IMR-90 (cell line): Measurements from ENCODE around the gene DNAJB4. TPM values are rescaled to one million over a fixed set of nuclear protein-coding genes. Genes with fewer than 3 reads are reported as not detected.

Experiments
- ATAC-seq: fragments of 200-7000 bp; cut with Tn5 transposase; 2 replicates; pipeline ENCODE4 v1.9.1; 2020; ENCODE audit warnings: low read depth, mild to moderate bottlenecking, moderate library complexity
- BruUV-seq: library from RNA; stranded (reverse); fragments of 400-500 nt; replicated peaks from 2 replicates; lab custom pipeline; 2021; lab: Mats Ljungman, UMichigan
- CTCF ChIA-PET: fragments of 300-600 bp; formaldehyde crosslinking; extraction: SDS; loops from one replicate; lab custom pipeline; 2021; ENCODE audit warnings: antibody characterized with exemption; lab: Yijun Ruan, JAX
- POLR2A ChIA-PET: fragments of 300-600 bp; sonication (Branson Sonifier 250); formaldehyde crosslinking; loops from one replicate; lab custom pipeline; 2022; ENCODE audit warnings: antibody characterized with exemption; ENCODE audit not compliant: unreplicated experiment; lab: Charles Lee
- DNase-seq: peaks from one replicate; pipeline ENCODE4 v3.0.0; 2013
- H2AFZ ChIP-seq: replicated peaks from 2 replicates; pipeline ENCODE3; 2013; ENCODE audit warnings: low read length, mild to moderate bottlenecking; ENCODE audit not compliant: poor library complexity
- H2AK5ac ChIP-seq: 2 replicates; pipeline ENCODE4 v1.6.1; 2013; ENCODE audit warnings: low read depth, low read length, inconsistent platforms
- H2AK9ac ChIP-seq: replicated peaks from 2 replicates; pipeline ENCODE3; 2013; ENCODE audit warnings: mild to moderate bottlenecking, low read depth, low read length, moderate library complexity; ENCODE audit not compliant: poor library complexity
- H2BK120ac ChIP-seq: 2 replicates; pipeline ENCODE4 v1.6.1; 2013; ENCODE audit warnings: low read depth, low read length, inconsistent platforms
- H2BK15ac ChIP-seq: 3 replicates; pipeline ENCODE4 v1.6.1; 2013; ENCODE audit warnings: low read depth, low read length, inconsistent platforms
- H2BK20ac ChIP-seq: 2 replicates; pipeline ENCODE4 v1.6.1; 2013; ENCODE audit warnings: low read depth, mild to moderate bottlenecking, inconsistent platforms, low read length, moderate library complexity
- H2BK5ac ChIP-seq: 2 replicates; pipeline ENCODE4 v1.6.1; 2013; ENCODE audit warnings: mild to moderate bottlenecking, low read depth, low read length, inconsistent platforms; ENCODE audit not compliant: poor library complexity, severe bottlenecking
- H3K14ac ChIP-seq: replicated peaks from 2 replicates; pipeline ENCODE4 v1.6.1; 2013; ENCODE audit warnings: low read depth, low read length, inconsistent platforms
- H3K18ac ChIP-seq: 2 replicates; pipeline ENCODE4 v1.6.1; 2013; ENCODE audit warnings: low read depth, low read length, control low read depth
- H3K23ac ChIP-seq: 2 replicates; pipeline ENCODE4 v1.6.1; 2013; ENCODE audit warnings: low read depth, low read length, inconsistent platforms
- H3K27ac ChIP-seq: 2 replicates; pipeline ENCODE4 v1.5.1; 2013; ENCODE audit warnings: mild to moderate bottlenecking, control low read depth, low read length; ENCODE audit not compliant: insufficient read depth
- H3K27me3 ChIP-seq: 2 replicates; pipeline ENCODE4 v1.6.1; 2013; ENCODE audit warnings: low read length; ENCODE audit not compliant: control insufficient read depth, insufficient read depth
- H3K36me3 ChIP-seq: 2 replicates; pipeline ENCODE4 v1.6.1; 2013; ENCODE audit warnings: low read length, mixed read lengths; ENCODE audit not compliant: control insufficient read depth, insufficient read depth
- H3K4ac ChIP-seq: 2 replicates; pipeline ENCODE4 v1.6.1; 2013; ENCODE audit warnings: low read depth, low read length, inconsistent platforms
- H3K4me1 ChIP-seq: 2 replicates; pipeline ENCODE4 v1.6.1; 2013; ENCODE audit warnings: low read length, mixed read lengths; ENCODE audit not compliant: control insufficient read depth, insufficient read depth
- H3K4me2 ChIP-seq: 2 replicates; pipeline ENCODE4 v1.6.1; 2013; ENCODE audit warnings: low read depth, mild to moderate bottlenecking, control low read depth, low read length, moderate library complexity
- H3K4me3 ChIP-seq: 2 replicates; pipeline ENCODE4 v1.5.1; 2013; ENCODE audit warnings: low read depth, mild to moderate bottlenecking, control low read depth, low read length, moderate library complexity; ENCODE audit not compliant: insufficient read depth
- H3K56ac ChIP-seq: 2 replicates; pipeline ENCODE4 v1.6.1; 2013; ENCODE audit warnings: low read length, inconsistent platforms; ENCODE audit not compliant: insufficient read depth; ENCODE audit errors: extremely low read depth
- H3K79me1 ChIP-seq, 2 experiments: 2 replicates each; pipeline ENCODE4 v1.6.1; 2013; ENCODE audit warnings: low read length in 2 of 2, inconsistent platforms in 1 of 2, low read depth in 1 of 2
- H3K9ac ChIP-seq: 2 replicates; pipeline ENCODE4 v1.6.1; 2013; ENCODE audit warnings: low read depth, low read length, control low read depth
- H3K9me1 ChIP-seq: 2 replicates; pipeline ENCODE4 v1.6.1; 2013; ENCODE audit warnings: low read length, inconsistent platforms; ENCODE audit not compliant: insufficient read depth
- H3K9me3 ChIP-seq: 2 replicates; pipeline ENCODE4 v1.6.1; 2013; ENCODE audit warnings: low read length; ENCODE audit not compliant: control insufficient read depth, insufficient read depth
- H4K20me1 ChIP-seq: 2 replicates; pipeline ENCODE4 v1.6.1; 2013; ENCODE audit warnings: low read length, inconsistent platforms; ENCODE audit not compliant: insufficient read depth
- H4K5ac ChIP-seq: 2 replicates; pipeline ENCODE4 v1.6.1; 2013; ENCODE audit warnings: mild to moderate bottlenecking, low read depth, low read length, control low read depth
- H4K8ac ChIP-seq, 2 experiments: 2 replicates each; pipeline ENCODE4 v1.6.1; 2013; ENCODE audit warnings: low read depth in 2 of 2, low read length in 2 of 2, control low read depth in 1 of 2, inconsistent platforms in 1 of 2
- H4K91ac ChIP-seq: 2 replicates; pipeline ENCODE4 v1.6.1; 2013; ENCODE audit warnings: low read depth, low read length, inconsistent platforms; ENCODE audit not compliant: insufficient read depth
- CEBPB ChIP-seq: IDR thresholded peaks from 2 replicates; pipeline ENCODE4 v1.6.1; 2012; ENCODE audit warnings: low read depth, low read length, improper control_type of control experiment
- CHD1 ChIP-seq: IDR thresholded peaks from 2 replicates; pipeline ENCODE4 v1.6.1; 2012; ENCODE audit warnings: low read depth, low read length, improper control_type of control experiment
- MAFK ChIP-seq: IDR thresholded peaks from 2 replicates; pipeline ENCODE4 v1.6.1; 2012; ENCODE audit warnings: low read depth, low read length, improper control_type of control experiment
- MXI1 ChIP-seq: IDR thresholded peaks from 2 replicates; pipeline ENCODE4 v1.6.1; 2012; ENCODE audit warnings: low read depth, mild to moderate bottlenecking, low read length, moderate library complexity, borderline replicate concordance
- POLR2A ChIP-seq: IDR thresholded peaks from 2 replicates; pipeline ENCODE4 v1.6.1; 2012; ENCODE audit warnings: mild to moderate bottlenecking, low read depth, low read length
- RAD21 ChIP-seq: IDR thresholded peaks from 2 replicates; pipeline ENCODE4 v1.6.1; 2012; ENCODE audit warnings: low read length, improper control_type of control experiment
- RCOR1 ChIP-seq: IDR thresholded peaks from 2 replicates; pipeline ENCODE4 v1.6.1; 2012; ENCODE audit warnings: mild to moderate bottlenecking, low read length, improper control_type of control experiment; ENCODE audit not compliant: insufficient replicate concordance
- SMC3 ChIP-seq: fragments of 150-350 bp; IDR thresholded peaks from 2 replicates; pipeline ENCODE4 v1.6.1; 2016; ENCODE audit warnings: low read depth, mild to moderate bottlenecking, antibody characterized with exemption, low read length, moderate library complexity
- WGBS, 2 experiments: methylation state at CpG; one replicate each; pipeline versions ENCODE4 v1.1.5 to v1.1.7; 2013; ENCODE audit warnings: missing lambda C conversion rate in 2 of 2; ENCODE audit not compliant: insufficient read length in 1 of 2; ENCODE audit errors: extremely low coverage in 2 of 2; 5-methylcytosine and 5-hydroxymethylcytosine counted together
- dilution Hi-C: fragments of 300-500 bp; cut with HindIII; formaldehyde crosslinking; loops from one replicate; pipeline ENCODE4 v1.14.3; 2018; ENCODE audit warnings: low sequenced_read_pairs; ENCODE audit not compliant: unreplicated experiment
- in situ Hi-C: fragments of 300-500 bp; cut with MboI; formaldehyde crosslinking; loops from 3 replicates; pipeline ENCODE4 v1.14.3; 2019; ENCODE audit warnings: low sequenced_read_pairs, inconsistent platforms, mixed read lengths
- intact Hi-C: fragments of 100-400 bp; cut with micrococcal nuclease; formaldehyde crosslinking; loops from 2 replicates; pipeline ENCODE4 v1.10.0; 2022
- polyA plus RNA-seq, 3 experiments: library from polyadenylated mRNA; depleted of rRNA; stranded (reverse); fragments of >200 nt; gene quantifications; 2 replicates each; pipeline ENCODE4 v1.2.3, GENCODE V29; 2012; ENCODE audit warnings: low replicate concordance in 1 of 3
- total RNA-seq: library from RNA; depleted of rRNA; stranded (reverse); fragments of >200 nt; gene quantifications from 2 replicates; pipeline ENCODE4 v1.2.3, GENCODE V29; 2012

The DNAJB4 gene
- total and polyA plus RNA-seq, 2 of the 4 experiments (the other 2 are of a cell fraction), result 30.6 to 31.0 TPM

DNA sequence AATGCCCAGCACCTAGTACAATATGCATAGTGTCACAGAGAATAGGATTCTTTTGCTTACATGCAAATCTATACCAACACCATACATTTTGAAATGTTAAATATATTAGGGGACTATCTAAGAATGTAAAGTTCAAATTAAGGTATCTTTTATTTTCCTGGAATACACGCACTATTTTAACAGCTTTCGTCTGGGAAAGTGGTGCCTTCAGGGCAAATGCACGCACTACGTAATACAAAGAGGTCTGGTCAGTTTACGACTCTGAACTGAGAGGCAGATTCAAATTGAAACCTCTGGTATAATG lies 26.8 kb upstream of the DNAJB4 start (continued):
- TF ChIP-seq SMC3 (no peak), CHD1 (no peak)

DNA sequence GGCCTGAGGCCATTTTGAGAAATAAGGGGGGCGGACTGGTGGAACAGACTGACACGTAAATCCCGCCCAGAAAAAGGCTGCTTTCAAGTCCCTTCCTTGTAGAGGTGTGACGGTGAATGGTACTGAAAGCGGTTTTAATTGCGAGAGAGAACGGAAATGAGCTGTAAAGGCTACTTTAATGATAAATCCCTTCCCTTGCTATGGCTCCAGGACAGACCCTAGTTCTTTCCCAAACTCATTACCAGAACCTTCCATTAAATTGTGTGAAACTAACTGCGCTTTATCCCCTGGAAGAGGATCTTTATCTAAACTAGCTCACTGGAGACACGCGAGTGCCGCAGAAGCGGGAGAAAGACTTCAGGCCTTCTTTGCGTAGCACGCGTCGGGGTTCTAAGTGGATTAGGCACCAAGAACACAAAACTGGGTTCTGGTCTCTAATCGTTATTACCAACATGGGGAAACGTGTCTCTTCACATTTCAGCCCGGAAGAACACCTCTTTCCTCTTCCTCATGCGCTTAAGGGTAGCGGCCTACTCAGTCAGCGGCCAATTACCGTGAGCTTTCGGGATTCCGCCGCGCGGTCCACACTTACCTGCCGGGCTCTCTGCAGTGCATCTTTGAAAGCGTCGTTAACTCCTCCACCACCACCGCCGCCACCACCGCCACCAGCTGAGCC lies 26.3 kb upstream of the DNAJB4 start:
- H2AK5ac ChIP-seq, result peak overlapping the region; percentile 84
- peak overlapping the region; percentile 92 for H4K91ac ChIP-seq
- H4K20me1 ChIP-seq, result peaks cover 47% of the 10 kb centered on the region
- H3K18ac ChIP-seq, result peak overlapping the region; percentile 70
- ATAC-seq (peak; percentile 40), DNase-seq (peak; percentile 95)
- 0% methylated on average over 8 of the region's 34 CpGs; no CpG with 5 or more reads in 1 of the 2 experiments for WGBS, 2 experiments
- peak overlapping the region; percentile 63 for H2BK120ac ChIP-seq
- H3K9me1 ChIP-seq, result peaks cover 2% of the 10 kb centered on the region; the same call in 1 of the 2 replicates
- peak overlapping the region; percentile 99 for H3K14ac ChIP-seq
- peak overlapping the region; percentile 98 for H2AK9ac ChIP-seq
- H4K8ac ChIP-seq, result peak overlapping the region; percentile 90 to 95
- peak overlapping the region; percentile 96 for H3K9ac ChIP-seq
- TSS peak; percentile 74 for BruUV-seq
- H3K9me3 ChIP-seq, result no peaks in the 10 kb centered on the region
- peak overlapping the region; percentile 93 for H2AFZ ChIP-seq
- peaks cover 0 to 12% of the 10 kb centered on the region in 2 experiments; a peak in 2 of 4 replicates for H3K79me1 ChIP-seq
- TF ChIP-seq POLR2A, result peak; percentile 26; the same call in 1 of the 2 replicates
- TF ChIP-seq CHD1, result peak; percentile 47; the same call in 1 of the 2 replicates
- TF ChIP-seq RAD21, result no peak
- TF ChIP-seq MXI1, result peak; percentile 63; the same call in 1 of the 2 replicates
- no peak for TF ChIP-seq CEBPB
- TF ChIP-seq RCOR1, result no peak
- TF ChIP-seq MAFK, result no peak
- H2BK5ac ChIP-seq, result peak overlapping the region; percentile 88
- peak overlapping the region; percentile 97 for H3K23ac ChIP-seq
- H3K4ac ChIP-seq, result peak overlapping the region; percentile 97
- dilution Hi-C loops (no loop called here), in situ Hi-C loops (loop anchor here (10.0 kb wide), 1 partner anchor 136 kb away; no protein-coding TSS in a partner anchor), intact Hi-C loops (no loop called here)
- peak overlapping the region; percentile 97 for H3K56ac ChIP-seq
- 0 out of 2 replicates have a peak, but pooled peaks cover 2% of the 10 kb centered on the region for H3K4me1 ChIP-seq
- peak overlapping the region; percentile 22; the same call in 2 of the 3 replicates for H2BK15ac ChIP-seq
- peak overlapping the region; percentile 62 for H3K4me3 ChIP-seq
- peaks cover 8% of the 10 kb centered on the region for H3K36me3 ChIP-seq
- no peak overlapping the region for H2BK20ac ChIP-seq
- ChIA-PET CTCF (interaction anchor here (0.6 to 1.4 kb wide), 6 partner anchors 12 to 71 kb away, joined by 3 to 4 read pairs (median 4); no protein-coding TSS in a partner anchor), POLR2A (interaction anchor here (0.5 to 1.2 kb wide), 4 partner anchors 26 to 493 kb away, joined by 3 to 27 read pairs (median 8); partner anchors contain the start of gene DNAJB4)
- H4K5ac ChIP-seq, result peak overlapping the region; percentile 89
- H3K4me2 ChIP-seq, result peak overlapping the region; percentile 51
- peak overlapping the region; percentile 92 for H3K27ac ChIP-seq
- no peaks in the 10 kb centered on the region for H3K27me3 ChIP-seq
